NOMO-1 (cell line): ENCODE measurements around the gene DDAH2.
"Not testable (repeated sequence)": the region's sequence is repeated elsewhere in the genome, so short reads cannot be mapped to it uniquely, and the experiment has no call there.

ENCODE experiments used
- DNase-seq, 2 experiments: peaks; one replicate each; lab custom pipeline; 2025; ENCODE audit not compliant: unreplicated experiment in 2 of 2; lab: John Stamatoyannopoulos, UW

The DDAH2 gene

DNA sequence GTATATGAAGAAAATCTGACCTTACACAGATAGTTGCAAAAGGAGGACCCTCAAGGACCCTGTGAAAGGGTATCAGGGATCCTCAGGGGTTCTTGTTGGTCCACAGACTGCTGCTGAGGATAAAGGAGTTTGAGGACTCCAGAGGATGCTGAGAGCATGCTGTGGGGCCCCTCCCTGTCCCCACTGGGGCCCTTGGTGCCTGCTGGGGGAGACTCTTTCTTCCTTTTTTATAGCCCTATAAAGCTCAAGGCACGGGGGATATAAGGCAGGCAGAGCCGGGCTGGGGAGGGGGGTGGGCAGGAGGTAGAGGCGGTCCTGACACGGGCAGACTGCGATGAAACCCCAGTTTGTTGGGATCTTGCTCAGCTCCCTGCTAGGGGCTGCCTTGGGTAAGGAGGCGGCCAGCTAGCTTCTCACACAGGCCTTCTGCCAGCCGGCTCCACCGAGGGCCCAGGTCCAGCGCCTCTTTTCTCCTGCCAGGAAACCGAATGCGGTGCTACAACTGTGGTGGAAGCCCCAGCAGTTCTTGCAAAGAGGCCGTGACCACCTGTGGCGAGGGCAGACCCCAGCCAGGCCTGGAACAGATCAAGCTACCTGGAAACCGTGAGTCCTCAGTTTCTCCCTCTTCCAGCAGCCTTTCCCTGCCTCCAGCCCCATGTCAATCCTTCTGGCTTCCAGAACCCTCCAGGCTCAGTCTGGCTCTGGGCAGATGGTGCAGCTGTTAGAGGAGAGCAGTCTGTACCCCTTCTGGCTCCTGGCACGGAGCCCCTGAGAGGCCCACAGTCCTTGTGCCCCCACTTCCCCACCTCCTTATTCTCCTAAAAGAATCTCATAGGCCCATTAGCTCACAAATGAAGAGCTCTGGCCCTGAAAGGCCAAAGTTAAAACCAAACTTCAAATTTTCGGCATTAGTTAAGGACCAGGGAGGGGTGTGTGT lies 13.8 kb downstream of the DDAH2 start, which contains the start of gene LY6G6D:
Gene LY6G6D (plus strand): TSS at position 327 of the 937 bp plus-strand sequence. CDS start 8 bp downstream, at position 335.
- DNase-seq = no peak

DNA sequence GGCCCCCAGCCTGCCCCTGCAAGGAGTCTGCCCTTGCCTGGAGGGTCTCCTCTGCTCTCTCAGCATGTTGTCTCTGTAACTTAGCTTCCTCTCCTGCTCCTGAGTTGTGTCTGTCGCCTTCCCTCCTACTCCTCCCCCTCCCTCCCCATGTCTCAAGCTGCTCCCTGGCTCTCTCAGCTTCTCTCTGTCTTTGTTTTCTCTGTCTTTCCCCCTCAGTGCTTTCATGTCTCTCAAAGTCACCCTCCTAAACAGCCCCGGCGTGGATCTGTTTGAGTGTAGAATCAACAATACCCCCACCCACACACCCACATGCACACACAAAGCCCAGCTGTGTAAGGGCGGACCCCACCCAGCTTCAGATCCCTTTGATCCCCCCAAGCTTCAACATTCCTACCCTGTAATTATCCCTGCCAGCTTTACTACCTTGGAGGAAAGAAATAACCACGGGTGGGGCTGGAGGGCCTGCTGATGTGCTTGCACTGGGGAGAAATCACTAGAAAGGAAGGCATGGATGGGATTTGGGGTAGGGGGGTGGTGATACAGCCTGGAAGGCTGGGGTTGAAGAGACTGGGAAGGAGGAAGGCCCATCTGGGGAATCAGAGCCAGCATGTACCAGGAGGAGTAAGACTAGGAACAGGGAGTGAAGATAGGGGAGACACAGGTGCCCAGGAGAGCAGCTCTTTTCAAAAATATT lies 15.0 kb downstream of the DDAH2 start:
- DNase-seq = no peak

DNA sequence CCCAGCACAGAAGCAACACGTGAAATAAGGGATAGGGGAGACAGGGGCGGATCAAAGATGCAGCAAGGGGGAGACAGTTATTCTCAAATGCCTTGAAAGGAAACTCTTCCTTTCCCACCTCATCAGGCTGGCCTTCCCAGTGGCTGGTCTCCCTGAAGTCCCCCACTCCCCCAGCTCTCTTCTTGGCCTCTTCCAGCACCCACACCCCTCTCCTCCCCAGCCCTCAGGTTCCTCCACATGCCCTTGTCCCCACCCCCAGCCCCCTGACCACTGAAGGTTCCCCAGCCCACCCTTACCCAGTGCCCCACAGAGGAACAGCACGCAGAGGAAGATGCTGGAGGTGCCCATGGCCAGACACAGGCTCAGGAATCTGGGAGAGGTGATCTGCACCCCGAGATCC lies 15.6 kb downstream of the DDAH2 start:
- DNase-seq = no peak

DNA sequence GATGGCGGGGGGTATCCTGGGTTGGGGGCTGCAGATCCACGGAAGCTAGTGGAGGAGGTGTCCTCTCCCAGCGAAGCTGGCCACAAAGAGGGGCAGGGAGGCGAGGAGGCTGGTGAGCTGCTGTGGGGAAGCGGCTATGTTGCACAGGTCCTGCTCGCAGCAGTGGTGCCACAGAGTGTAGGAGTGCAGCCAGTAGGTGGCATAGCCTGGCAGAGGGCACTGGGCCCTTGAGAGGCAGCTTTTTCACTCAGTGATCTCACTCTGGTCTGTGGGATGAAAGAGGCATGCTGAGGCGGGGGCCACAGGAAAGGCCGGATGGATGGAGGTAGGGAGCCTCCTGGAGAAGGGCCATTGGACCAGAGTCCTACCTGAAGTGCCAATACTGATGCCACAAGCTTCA lies 16.8 kb downstream of the DDAH2 start:
- no peak for DNase-seq

DNA sequence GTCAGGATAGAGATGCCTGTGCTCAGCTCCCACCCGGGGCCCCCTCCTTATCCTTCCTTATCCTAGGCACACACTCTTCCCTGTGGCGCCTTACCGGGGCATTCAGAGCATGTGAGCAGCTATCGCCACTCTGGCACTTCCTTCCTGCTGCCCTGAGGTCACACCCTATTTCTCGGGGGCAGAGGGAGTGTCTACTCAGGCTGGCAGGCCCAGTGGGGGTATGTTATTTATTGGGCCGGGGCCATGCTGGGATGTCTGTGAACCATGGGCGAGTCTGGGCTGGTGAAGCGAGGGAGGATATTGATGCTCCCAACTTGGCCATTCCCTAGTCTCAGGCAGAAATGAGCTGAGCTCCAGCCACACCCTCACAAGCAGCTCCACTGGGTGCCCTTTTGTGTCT lies 17.9 kb downstream of the DDAH2 start:
- peak; percentile 16 to 24 for DNase-seq

DNA sequence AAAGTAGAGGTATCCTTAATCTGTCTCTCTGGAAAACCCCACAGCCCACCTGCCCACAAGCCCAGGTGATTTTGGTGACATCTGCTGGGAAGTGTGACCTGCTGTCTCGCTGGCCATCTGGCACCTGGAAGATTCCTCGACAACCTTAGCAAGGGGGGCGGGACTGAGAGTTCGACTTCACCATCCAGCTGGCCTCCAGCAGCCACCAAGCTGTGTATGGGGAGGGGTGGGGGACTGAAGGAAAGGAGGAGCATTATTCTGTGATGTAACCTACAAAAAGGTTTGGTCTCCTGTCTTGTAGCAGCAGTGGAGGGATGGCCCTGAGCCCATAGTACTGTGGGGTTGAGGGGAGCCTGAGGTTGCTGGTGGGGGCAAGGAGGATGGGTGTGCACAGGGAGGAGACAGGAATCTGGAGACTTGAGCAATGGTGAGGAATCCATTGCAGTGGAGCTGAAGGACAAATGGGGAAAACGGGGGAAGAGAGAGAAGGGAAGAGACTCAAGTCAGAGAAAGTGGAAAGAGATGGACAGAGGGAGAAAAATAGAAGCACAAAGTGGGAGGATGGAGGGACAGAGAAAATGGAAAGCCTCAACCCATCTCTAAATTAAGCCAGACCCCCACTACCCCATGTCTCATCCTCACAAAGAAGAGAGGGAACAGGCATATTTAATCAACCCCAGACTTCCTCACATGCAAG lies 18.4 kb downstream of the DDAH2 start:
- no peak for DNase-seq

DNA sequence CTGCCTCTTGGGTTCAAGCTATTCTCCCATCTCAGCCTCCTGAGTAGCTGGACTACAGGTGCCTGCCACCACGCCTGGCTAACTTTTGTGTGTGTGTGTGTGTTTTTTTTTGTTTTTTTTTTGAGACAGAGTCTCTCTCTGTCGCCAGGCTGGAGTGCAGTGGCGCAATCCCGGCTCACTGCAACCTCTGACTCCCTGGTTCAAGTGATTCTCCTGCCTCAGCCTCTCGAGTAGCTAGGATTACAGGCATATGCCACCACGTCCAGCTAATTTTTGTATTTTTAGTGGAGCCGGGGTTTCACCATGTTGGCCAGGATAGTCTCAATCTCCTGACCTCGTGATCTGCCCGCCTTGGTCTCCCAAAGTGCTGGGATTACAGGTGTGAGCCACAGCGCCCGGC lies 19.9 kb downstream of the DDAH2 start:
- DNase-seq = not testable (repeated sequence)

DNA sequence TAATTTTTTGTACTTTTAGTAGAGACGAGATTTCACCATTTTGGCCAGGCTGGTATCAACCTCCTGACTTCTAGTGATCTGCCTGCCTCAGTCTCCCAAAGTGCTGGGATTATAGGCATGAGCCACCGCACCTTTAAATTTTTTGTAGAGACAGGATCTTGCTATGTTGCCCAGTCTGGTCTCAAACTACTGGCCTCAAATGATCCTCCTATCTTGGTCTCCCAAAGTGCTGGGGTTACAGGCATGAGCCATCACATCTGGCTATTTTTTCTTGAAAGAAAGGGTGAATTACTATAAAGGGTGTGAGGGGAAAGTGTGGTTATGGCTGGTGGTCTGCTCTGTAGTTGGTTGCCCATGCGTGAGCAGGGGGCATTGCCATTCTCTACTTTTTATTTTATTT lies 20.9 kb downstream of the DDAH2 start:
- no peak for DNase-seq

DNA sequence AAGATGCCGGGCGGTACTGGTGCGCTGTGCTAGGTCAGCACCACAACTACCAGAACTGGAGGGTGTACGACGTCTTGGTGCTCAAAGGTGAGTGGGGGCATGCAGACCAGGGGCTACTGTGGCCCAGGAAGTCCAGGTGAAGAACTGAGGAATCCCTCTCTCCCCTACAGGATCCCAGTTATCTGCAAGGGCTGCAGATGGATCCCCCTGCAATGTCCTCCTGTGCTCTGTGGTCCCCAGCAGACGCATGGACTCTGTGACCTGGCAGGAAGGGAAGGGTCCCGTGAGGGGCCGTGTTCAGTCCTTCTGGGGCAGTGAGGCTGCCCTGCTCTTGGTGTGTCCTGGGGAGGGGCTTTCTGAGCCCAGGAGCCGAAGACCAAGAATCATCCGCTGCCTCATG lies 21.4 kb downstream of the DDAH2 start:
- DNase-seq = no peak

DNA sequence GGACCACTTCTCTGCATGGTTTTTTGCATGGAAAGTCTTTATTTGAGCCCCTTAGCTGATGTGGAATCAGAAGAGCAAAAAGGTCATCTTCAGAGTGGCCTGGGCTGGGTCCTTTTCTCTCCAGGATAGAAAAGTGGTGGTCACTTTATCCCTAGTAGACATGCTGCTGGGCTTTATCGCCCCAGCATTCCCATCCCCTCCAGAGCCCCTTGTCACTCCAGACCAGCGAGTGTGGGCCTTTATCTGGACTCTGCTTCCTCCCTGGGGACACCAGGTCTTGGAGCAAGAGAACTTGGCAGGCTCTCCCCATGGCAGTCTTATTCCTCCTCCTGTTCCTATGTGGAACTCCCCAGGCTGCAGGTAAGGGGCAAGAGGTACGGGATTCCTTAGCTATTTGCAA lies 22.5 kb downstream of the DDAH2 start, which contains the start of gene LY6G6F:
Gene LY6G6F (plus strand): TSS at position 268 of the 400 bp plus-strand sequence. CDS start 41 bp downstream, at position 309.
- DNase-seq = no peak

DNA sequence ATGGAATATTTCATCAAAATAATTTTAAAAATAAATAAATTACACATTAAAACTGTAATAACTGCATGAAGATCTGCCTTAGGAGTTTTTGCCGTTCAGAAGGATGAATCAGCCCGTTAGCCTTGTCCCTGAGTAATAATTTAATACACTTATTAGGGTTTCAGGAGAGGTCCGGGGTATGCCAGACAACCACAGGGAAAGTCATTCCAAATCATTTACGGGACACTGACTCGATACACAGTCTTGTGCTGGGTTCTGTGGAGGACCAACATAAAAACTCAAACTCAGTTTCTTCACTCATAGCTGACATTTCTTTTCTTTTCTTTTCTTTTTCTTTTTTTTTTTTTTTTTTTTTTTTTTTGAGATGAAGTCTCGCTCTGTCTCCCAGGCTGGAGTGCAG lies 23.2 kb downstream of the DDAH2 start:
- DNase-seq = no peak

DNA sequence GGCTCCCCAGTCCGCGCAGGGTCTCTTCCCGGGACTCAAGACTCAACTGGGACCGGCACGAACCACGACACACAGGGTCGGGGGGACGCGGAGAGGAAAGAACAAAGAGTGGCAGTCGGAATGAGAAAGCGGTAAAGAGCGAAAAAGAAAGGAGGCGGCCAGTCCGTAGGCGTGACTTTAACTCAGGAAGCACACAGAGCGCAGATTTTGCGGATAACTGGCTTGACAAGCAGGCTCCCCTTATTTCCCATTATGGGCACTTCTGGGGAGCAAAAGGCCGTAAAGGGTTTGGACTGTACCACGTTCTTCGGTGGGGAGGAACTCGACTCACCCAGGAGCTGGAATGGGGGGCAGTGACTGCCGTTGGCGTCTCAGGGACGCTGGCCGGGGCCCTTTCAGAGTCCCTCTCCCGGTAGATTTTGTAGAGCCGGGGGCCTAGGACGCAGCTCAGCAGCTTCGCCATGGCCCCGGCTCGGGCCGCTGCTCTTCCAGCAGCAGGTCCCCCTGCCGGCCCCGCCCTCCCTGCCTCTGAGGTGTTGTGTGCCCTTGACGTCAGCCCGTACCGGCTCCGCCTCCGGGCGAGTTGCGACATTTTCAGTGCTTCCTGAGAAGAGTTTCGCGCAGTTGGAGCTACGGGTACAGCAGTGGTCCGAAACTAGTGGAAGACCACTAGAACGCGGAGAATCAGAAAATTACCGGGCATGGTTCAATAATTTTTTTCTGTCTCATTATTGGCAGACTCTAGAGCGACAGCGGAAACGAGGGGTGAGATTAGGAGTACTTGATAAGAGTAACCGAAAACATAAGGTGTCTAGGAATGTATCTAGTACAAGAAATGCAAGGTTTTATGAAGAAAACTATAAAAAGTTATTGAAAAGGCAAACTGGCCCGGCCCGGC lies 26.0 kb downstream of the DDAH2 start, which contains the start of gene ABHD16A:
Gene ABHD16A (minus strand): TSS at position 506 of the 898 bp plus-strand sequence. CDS start 43 bp downstream, at position 463.
- peak; percentile 96 to 97 for DNase-seq

DNA sequence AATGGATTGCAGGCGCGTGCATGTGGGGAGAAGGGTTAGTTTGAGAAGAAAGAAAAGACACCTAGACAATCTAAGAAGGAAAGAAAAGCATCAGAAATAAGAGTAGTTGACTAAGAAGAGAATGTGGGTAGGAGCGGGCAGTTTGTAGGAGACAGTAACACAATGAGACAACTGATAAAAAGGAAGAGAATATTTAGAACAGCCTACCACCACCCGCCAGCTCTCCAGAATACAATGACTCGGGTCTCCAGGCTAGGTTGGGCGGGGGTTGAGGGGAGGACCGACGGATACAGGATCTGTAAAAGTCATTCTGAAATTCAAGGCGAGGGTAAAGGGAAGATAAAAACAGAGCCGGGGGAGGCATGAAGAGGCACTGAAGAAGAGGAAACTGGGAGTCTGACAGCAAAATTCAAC lies 26.7 kb downstream of the DDAH2 start:
- DNase-seq = no peak

DNA sequence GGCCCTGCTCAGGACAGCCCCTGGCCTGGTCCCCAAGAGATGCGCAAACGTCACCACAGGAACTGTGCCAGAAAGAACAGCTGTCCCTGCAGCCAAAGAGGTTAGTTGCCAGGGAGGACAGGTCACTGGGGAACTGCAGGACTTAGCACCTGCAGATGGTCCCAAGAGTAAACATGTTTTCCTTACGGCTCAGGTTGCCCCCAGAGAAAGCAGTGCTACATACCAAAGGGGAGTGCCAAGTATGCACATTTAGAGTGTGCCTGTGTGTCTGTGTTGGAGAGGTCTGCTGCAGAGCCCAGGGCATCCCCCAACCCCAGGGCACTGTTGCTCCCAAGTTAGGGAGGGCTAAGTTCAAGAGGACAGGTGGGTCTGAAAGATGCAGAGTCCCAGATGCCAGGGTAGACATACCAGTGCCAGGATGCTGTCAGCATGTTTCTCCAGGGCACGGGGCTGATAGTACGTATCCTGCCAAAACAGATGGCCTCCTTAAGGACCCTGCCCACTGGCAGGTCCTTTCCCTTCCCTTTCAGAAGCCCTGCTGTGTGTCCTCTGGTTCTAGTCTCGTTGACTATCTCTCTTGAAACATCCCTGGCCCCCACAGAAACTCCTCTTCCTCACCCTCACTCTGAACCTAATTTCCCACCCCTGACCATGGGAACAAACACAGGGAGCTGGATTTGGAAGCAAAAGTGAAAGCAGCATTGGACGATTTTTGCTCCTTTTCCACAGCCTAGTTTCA lies 27.3 kb downstream of the DDAH2 start:
- no peak for DNase-seq

DNA sequence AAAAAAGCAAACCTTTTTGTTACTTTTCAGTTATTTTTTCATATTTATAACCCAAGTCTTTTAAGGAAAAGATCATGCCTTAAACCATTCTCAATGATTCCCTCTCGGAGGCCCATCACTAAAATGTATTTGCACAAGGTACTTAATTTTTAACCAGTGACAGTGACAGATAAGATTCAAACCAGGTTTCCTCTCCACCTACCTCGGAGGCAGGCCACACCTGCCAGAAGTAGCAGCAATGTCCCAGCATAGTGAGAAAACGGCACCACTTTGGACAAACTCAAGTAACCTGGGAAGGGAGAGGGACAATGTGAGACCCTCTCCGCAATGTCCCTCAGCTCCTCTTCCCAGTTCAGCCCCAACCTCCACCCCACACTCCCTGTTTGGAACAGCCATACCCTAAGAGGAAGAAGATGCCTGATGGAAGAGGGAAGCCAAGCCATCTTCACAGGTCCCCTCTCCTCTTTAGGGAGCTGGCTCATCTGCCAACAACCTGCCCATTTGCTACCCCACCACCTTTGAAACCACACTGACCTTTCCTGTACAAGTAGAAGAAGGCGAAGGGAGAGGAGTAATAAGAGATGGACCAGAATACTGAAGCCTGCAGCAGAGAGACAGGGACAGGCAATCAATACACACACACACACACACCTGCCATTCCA lies 28.2 kb downstream of the DDAH2 start:
- no peak for DNase-seq

DNA sequence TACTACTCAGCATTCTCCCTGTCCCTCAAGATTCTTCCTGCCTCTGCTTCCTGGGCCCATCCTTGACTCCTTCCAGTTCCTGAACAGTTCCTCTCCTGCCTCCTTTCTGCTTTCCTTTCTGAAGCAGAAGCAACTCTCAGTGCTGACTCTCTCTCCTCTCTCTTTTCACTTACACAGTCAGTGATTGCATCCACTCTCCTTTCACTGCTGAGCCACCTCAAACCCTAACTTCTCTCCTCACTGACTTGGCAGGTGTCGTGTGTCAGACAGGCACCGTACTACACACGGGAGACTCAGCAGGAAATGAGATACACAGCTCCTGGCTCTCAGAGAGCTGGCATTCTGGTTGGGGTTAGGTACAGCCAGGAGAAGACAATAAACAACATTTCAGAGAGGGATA lies 31.5 kb downstream of the DDAH2 start:
- no peak for DNase-seq

DNA sequence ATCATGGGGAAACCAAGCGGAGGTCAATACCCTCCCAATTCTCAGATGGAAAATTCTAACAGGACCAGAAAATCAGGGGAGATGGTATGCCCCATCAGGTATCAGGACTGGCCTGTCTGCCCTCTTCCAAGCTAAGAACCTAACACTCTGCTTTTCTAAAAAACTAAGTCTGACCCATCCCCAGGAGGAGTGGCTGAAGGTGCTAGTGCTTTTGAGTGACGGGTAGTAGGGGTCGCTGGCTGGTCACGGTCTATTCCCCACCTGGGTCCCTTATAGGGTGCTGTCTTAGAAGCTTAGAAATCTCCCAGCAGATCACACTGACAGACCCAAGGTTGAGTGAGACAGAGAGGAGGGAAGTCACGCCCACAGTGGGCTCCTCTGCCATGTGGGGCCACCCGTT lies 35.6 kb downstream of the DDAH2 start:
- no peak for DNase-seq

DNA sequence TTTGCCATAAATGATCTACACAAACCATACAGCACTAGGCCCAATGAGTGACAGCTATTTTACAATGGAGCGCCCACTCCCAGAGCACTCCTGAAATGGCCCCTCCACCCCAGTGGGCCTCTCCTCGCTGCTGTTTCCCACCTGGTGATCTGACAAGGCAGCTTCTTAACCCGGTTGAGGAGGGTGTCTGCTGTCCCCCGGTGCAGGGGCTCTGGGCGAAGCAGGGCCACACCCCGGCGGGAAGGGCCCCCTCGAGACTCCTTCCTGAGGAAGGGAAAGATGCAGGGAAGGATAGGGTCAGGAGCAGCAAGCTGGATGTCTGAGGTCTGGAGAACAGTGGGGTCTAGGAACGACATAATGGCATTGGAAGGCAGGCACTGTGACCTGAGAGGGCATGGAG lies 36.2 kb downstream of the DDAH2 start:
- DNase-seq = no peak

DNA sequence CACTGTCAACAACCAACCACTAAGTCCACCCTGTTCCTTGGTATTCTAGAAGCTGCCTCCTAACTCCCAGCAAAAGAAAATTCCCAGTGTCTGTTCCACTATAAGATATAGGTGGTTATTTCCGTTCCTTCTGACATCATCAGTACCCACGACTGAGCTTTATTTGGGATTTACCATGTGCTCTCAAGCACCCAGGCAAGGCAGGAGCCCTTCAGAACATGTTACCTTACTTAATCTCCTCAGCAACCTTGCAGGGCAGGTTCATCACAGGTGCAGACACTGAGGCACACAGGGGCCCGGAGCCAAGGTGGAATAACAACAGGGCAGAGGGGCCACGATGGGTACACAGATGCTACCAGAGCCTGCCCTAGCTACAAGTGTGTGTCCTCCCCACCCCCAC lies 36.7 kb downstream of the DDAH2 start:
- DNase-seq = no peak
